ENCODE results near the gene YY2. TPM values are rescaled to one million over a fixed set of nuclear protein-coding genes. Genes with fewer than 3 reads are reported as not detected.

Gene YY2
- total RNA-seq, 3 donors from 2014 or later (not counting 1 experiment from before 2014, with no cell fraction given), result 0.92 to 1.9 (median 1.2) TPM

DNA sequence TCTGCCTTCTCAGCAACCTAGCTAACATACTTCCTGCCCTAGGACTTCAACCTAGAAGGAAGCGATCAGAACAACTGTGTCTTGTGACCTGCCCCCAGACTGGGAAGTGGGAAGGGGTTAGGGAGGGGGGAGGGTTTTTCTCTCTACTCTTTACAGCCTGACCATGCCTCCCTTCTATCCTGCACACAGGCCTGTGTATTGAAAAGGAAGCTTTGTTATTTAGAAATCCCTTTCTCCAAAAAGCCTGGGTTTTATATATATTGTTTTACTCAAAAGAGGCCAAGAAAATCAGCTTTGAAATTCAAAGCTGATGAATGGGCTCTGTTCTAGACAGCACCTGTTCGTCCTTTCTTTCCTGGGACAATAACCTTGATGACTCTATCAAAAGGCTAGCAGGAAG is 49.5 kb downstream of the YY2 start:
- no peaks in the 10 kb centered on the region for H3K4me1 Mint-ChIP-seq
- intact Hi-C loops (cut with micrococcal nuclease), result no loop called here
- H3K4me3 ChIP-seq (ENCODE audit: low read length), result no peak overlapping the region
- peaks cover 6% of the 10 kb centered on the region for H3K36me3 Mint-ChIP-seq
- H3K27ac ChIP-seq (ENCODE audit: low read length), result no peak overlapping the region
- no peak overlapping the region for H3K4me3 Mint-ChIP-seq
- H3K4me1 ChIP-seq (ENCODE audit: control insufficient read depth, insufficient read depth, low read length), result no peaks in the 10 kb centered on the region
- TF ChIP-seq, protein P1, sequence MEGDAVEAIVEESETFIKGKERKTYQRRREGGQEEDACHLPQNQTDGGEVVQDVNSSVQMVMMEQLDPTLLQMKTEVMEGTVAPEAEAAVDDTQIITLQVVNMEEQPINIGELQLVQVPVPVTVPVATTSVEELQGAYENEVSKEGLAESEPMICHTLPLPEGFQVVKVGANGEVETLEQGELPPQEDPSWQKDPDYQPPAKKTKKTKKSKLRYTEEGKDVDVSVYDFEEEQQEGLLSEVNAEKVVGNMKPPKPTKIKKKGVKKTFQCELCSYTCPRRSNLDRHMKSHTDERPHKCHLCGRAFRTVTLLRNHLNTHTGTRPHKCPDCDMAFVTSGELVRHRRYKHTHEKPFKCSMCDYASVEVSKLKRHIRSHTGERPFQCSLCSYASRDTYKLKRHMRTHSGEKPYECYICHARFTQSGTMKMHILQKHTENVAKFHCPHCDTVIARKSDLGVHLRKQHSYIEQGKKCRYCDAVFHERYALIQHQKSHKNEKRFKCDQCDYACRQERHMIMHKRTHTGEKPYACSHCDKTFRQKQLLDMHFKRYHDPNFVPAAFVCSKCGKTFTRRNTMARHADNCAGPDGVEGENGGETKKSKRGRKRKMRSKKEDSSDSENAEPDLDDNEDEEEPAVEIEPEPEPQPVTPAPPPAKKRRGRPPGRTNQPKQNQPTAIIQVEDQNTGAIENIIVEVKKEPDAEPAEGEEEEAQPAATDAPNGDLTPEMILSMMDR (IDR thresholded peaks at IDR 0.05), result no peak
- no peaks in the 10 kb centered on the region for H3K27me3 Mint-ChIP-seq (ENCODE audit: low read depth in 2 of 2)
- H3K36me3 ChIP-seq (ENCODE audit: control insufficient read depth, insufficient read depth, low read length), result no peaks in the 10 kb centered on the region
- no peaks in the 10 kb centered on the region for H3K27me3 ChIP-seq (ENCODE audit: control insufficient read depth, insufficient read depth, low read length)
- ATAC-seq (no peak), DNase-seq (no peak)
- no peaks in the 10 kb centered on the region for H3K9me3 Mint-ChIP-seq
- no peak overlapping the region for H3K27ac Mint-ChIP-seq
- H3K9me3 ChIP-seq (ENCODE audit: control insufficient read depth, insufficient read depth, low read length), result no peaks in the 10 kb centered on the region
- 82% methylated on average over 1 of the region's 2 CpGs for WGBS (ENCODE audit: insufficient coverage)

DNA sequence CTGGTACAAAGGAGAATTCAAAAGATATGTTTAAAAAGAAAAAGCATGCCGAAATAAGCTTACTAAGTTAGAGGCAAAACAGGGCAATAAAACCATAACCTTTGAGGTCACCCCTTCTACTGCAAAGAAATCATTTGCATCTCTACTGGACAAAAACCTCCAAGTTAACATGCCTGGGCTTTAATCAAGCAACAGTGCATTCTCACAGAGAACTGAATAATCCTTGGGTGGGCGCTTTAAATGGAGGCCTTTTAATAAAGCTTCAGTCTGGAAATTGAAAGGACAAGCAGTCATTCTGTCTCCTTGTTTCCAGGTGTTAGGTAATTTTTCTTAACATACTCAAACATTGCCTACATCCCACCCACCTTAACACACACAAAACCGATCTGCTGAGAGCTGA is 50.2 kb downstream of the YY2 start:
- Histone ChIP-seq H3K9me3 (ENCODE audit: control insufficient read depth, insufficient read depth, low read length) (no peaks in the 10 kb centered on the region), H3K4me1 (ENCODE audit: control insufficient read depth, insufficient read depth, low read length) (no peaks in the 10 kb centered on the region), H3K4me3 (ENCODE audit: low read length) (no peak overlapping the region), H3K27ac (ENCODE audit: low read length) (no peak overlapping the region), H3K36me3 (ENCODE audit: control insufficient read depth, insufficient read depth, low read length) (no peaks in the 10 kb centered on the region), H3K27me3 (ENCODE audit: control insufficient read depth, insufficient read depth, low read length) (no peaks in the 10 kb centered on the region)
- no peaks in the 10 kb centered on the region for H3K9me3 Mint-ChIP-seq
- ATAC-seq (no peak), DNase-seq (no peak)
- peaks cover 6% of the 10 kb centered on the region for H3K36me3 Mint-ChIP-seq
- TF ChIP-seq, protein P1 (IDR thresholded peaks at IDR 0.05), result no peak
- no peaks in the 10 kb centered on the region for H3K4me1 Mint-ChIP-seq
- intact Hi-C loops (cut with micrococcal nuclease), result no loop called here
- no peaks in the 10 kb centered on the region for H3K27me3 Mint-ChIP-seq (ENCODE audit: low read depth in 2 of 2)
- no peak overlapping the region for H3K4me3 Mint-ChIP-seq
- H3K27ac Mint-ChIP-seq, result no peak overlapping the region
- 100% methylated on average over 1 of the region's 3 CpGs for WGBS (ENCODE audit: insufficient coverage)

DNA sequence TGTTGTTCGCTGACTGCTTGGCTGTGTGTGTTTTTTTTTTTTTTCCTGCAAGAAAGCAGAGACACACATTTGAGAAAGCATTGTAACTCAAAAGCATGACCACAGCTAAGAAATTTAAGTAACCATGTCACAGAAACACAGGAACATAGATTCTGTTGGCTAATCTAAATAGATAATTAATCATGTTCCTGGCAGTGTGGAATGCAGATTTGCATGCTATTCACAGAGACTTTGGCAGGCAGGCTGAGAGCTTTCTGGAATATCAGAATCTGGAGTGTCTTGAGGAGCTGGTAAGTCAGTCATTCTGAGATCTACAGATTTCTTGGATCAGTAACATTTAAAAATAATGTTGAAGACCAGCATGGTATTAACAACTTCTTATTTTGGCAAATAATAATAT is 51.5 kb downstream of the YY2 start:
- H3K9me3 ChIP-seq (ENCODE audit: control insufficient read depth, insufficient read depth, low read length), result no peaks in the 10 kb centered on the region
- Mint-ChIP-seq H3K4me3 (no peak overlapping the region), H3K4me1 (no peaks in the 10 kb centered on the region), H3K27ac (no peak overlapping the region), H3K36me3 (peaks cover 6% of the 10 kb centered on the region), H3K9me3 (no peaks in the 10 kb centered on the region), H3K27me3 (ENCODE audit: low read depth in 2 of 2) (no peaks in the 10 kb centered on the region)
- DNase-seq, result no peak
- H3K27me3 ChIP-seq (ENCODE audit: control insufficient read depth, insufficient read depth, low read length), result no peaks in the 10 kb centered on the region
- no peaks in the 10 kb centered on the region for H3K4me1 ChIP-seq (ENCODE audit: control insufficient read depth, insufficient read depth, low read length)
- no peak for ATAC-seq
- intact Hi-C loops (cut with micrococcal nuclease), result no loop called here
- H3K27ac ChIP-seq (ENCODE audit: low read length), result no peak overlapping the region
- H3K36me3 ChIP-seq (ENCODE audit: control insufficient read depth, insufficient read depth, low read length), result no peaks in the 10 kb centered on the region
- no peak overlapping the region for H3K4me3 ChIP-seq (ENCODE audit: low read length)
- TF ChIP-seq, protein P1 (IDR thresholded peaks at IDR 0.05), result no peak
- no CpG with 5 or more reads among the region's 1 CpG for WGBS (ENCODE audit: insufficient coverage)

Other genes with a start within 250 kb of the YY2 start
- not detected for gene KLHL34, start 197.7 kb upstream of the YY2 start, total RNA-seq
- not detected for gene SMPX, start 97.9 kb upstream of the YY2 start, total RNA-seq
- 1 to 10 TPM; 5.0 to 7.5 (median 5.6) TPM for gene MBTPS2, start 16.4 kb upstream of the YY2 start, total RNA-seq
- 10 to 100 TPM; 14.9 to 19.4 (median 18.6) TPM for gene SMS, start 84.7 kb downstream of the YY2 start, total RNA-seq
- under 1 TPM; 0.10 to 0.54 (median 0.25) TPM for gene PHEX, start 176.3 kb downstream of the YY2 start, total RNA-seq

All from natural killer cell (primary cell).